Parathyroid adenoma (tissue), 2 donors: ENCODE data around the gene NDUFC2.
A peak's percentile ranks its signal among the peaks of the same experiment; 100 is the strongest.

Experiments
- H2AFZ ChIP-seq: fragments of 300-600 bp; sonication (generic); one replicate; pipeline ENCODE4 v1.7.0; 2017; ENCODE audit warnings: antibody characterized with exemption, mild to moderate bottlenecking
- H3K27ac ChIP-seq: fragments of 300-600 bp; sonication (generic); one replicate; pipeline ENCODE4 v1.7.0; 2017
- H3K27me3 ChIP-seq: fragments of 300-600 bp; sonication (generic); one replicate; pipeline ENCODE4 v1.7.0; 2017; ENCODE audit warnings: low read length; ENCODE audit not compliant: control insufficient read depth, insufficient read depth
- H3K36me3 ChIP-seq: fragments of 300-600 bp; sonication (generic); one replicate; pipeline ENCODE4 v1.7.0; 2017; ENCODE audit warnings: low read length; ENCODE audit not compliant: control insufficient read depth, insufficient read depth
- H3K4me1 ChIP-seq: fragments of 300-600 bp; sonication (generic); one replicate; pipeline ENCODE4 v1.7.0; 2017; ENCODE audit warnings: control low read depth
- H3K4me2 ChIP-seq: fragments of 300-600 bp; sonication (generic); one replicate; pipeline ENCODE4 v1.7.0; 2017; ENCODE audit warnings: low read length
- H3K4me3 ChIP-seq: fragments of 300-600 bp; sonication (generic); one replicate; pipeline ENCODE4 v1.7.0; 2017; ENCODE audit warnings: low read depth, low read length
- H3K79me2 ChIP-seq: fragments of 300-600 bp; sonication (generic); one replicate; pipeline ENCODE4 v1.7.0; 2017; ENCODE audit warnings: control low read depth
- H3K9ac ChIP-seq: fragments of 300-600 bp; sonication (generic); one replicate; pipeline ENCODE4 v1.7.0; 2017; ENCODE audit warnings: mild to moderate bottlenecking
- H3K9me3 ChIP-seq: fragments of 300-600 bp; sonication (generic); one replicate; pipeline ENCODE4 v1.7.0; 2017; ENCODE audit warnings: low read length; ENCODE audit not compliant: control insufficient read depth
- TF ChIP-seq, protein P1 (sequence below): fragments of 300-600 bp; sonication (generic); IDR thresholded peaks from one replicate; pipeline ENCODE4 v1.7.0; 2017; ENCODE audit warnings: antibody characterized with exemption, mild to moderate bottlenecking
- donor health status: primary hyperparathyroidism.

Gene NDUFC2

DNA sequence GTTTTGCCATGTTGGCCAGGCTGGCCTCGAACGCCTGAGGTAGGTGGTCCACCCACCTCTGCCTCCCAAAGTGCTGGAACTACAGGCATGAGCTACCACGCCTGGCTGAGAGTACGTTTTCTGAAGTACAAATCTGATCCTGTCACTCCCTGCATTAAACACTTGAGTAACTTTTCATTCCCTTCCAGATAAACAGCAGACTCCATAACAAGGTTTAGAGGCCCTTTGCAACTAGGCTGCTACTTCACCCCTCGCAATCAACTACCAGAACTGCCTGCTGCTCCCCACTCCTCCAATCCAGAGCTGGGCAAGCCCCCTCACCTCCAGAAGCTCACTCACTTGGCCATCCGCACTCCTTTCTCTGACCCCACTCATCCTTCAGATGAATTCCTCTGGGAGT lies 58.1 kb downstream of the NDUFC2 start:
- Histone ChIP-seq H3K9ac (no peak overlapping the region), H3K79me2 (no peaks in the 10 kb centered on the region), H3K27ac (peak overlapping the region; percentile 84), H3K4me1 (peaks cover 3% of the 10 kb centered on the region), H3K4me2 (no peak overlapping the region), H3K27me3 (no peaks in the 10 kb centered on the region), H3K36me3 (no peaks in the 10 kb centered on the region), H3K4me3 (no peak overlapping the region), H3K9me3 (no peaks in the 10 kb centered on the region), H2AFZ (no peak overlapping the region)
- TF ChIP-seq, protein P1, sequence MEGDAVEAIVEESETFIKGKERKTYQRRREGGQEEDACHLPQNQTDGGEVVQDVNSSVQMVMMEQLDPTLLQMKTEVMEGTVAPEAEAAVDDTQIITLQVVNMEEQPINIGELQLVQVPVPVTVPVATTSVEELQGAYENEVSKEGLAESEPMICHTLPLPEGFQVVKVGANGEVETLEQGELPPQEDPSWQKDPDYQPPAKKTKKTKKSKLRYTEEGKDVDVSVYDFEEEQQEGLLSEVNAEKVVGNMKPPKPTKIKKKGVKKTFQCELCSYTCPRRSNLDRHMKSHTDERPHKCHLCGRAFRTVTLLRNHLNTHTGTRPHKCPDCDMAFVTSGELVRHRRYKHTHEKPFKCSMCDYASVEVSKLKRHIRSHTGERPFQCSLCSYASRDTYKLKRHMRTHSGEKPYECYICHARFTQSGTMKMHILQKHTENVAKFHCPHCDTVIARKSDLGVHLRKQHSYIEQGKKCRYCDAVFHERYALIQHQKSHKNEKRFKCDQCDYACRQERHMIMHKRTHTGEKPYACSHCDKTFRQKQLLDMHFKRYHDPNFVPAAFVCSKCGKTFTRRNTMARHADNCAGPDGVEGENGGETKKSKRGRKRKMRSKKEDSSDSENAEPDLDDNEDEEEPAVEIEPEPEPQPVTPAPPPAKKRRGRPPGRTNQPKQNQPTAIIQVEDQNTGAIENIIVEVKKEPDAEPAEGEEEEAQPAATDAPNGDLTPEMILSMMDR: no peak

DNA sequence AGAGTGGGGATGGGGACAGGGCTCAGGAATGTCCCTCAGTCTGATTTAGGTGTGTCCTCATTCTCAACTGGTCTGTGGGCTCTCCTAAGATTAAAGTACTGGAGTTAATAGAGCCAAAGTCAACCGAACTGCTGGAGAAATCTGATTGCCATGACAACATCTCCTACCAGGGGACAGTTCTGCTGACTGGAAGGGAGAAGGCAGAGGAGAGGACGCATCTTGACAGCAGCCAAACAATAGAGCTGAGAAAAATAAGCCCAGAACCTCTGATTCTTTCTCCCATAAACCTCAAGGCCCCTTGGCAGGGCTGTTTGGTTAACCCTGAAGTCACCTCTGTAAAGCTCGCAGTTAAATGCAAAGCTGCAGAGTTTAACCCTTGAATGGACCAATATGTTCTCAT lies 59.4 kb downstream of the NDUFC2 start:
- Histone ChIP-seq H3K4me1 (peaks cover 3% of the 10 kb centered on the region), H3K27me3 (no peaks in the 10 kb centered on the region), H3K4me2 (no peak overlapping the region), H3K4me3 (no peak overlapping the region), H3K79me2 (no peaks in the 10 kb centered on the region), H3K27ac (peak overlapping the region; percentile 5), H3K36me3 (no peaks in the 10 kb centered on the region), H3K9ac (no peak overlapping the region), H3K9me3 (no peaks in the 10 kb centered on the region), H2AFZ (no peak overlapping the region)
- TF ChIP-seq, protein P1: no peak

DNA sequence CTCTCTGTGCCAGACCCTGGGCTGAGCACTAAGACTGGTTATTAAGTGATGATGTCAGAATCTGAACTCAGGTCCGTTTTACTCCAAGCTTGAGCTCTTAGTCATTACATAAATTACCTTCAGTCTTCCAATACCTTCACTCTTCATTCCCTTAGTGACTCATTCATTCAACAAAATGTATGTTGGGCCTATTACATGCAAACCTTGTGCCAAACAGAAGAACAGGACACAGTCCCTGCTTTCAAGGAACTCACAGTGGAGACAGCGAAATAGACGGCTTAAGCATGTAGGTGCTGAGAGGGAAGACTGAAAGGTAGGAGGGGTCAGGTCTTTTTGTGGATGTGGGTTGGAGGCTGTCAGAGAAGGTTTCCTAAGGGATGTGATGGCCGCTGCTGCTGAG lies 59.9 kb downstream of the NDUFC2 start:
- peaks cover 3% of the 10 kb centered on the region for H3K4me1 ChIP-seq
- H3K27me3 ChIP-seq: no peaks in the 10 kb centered on the region
- no peak overlapping the region for H3K4me3 ChIP-seq
- H2AFZ ChIP-seq: no peak overlapping the region
- no peak overlapping the region for H3K27ac ChIP-seq
- no peaks in the 10 kb centered on the region for H3K9me3 ChIP-seq
- no peak overlapping the region for H3K9ac ChIP-seq
- TF ChIP-seq, protein P1: no peak
- H3K4me2 ChIP-seq: no peak overlapping the region
- no peaks in the 10 kb centered on the region for H3K79me2 ChIP-seq
- H3K36me3 ChIP-seq: no peaks in the 10 kb centered on the region
